ENCODE data around the gene NUPR1.
"Not testable (repeated sequence)": the region's sequence is repeated elsewhere in the genome, so short reads cannot be mapped to it uniquely, and the experiment has no call there.

The NUPR1 gene

GRCh38 chr16:28542646-28543045 lies 3.9 kb upstream of the NUPR1 start:
- TF ChIP-seq ZNF274 (IDR thresholded peaks at IDR 0.05; ENCODE audit: low read depth, low read length) = no peak
- H3K4me3 ChIP-seq (ENCODE audit: low read length) = no peak overlapping the region

GRCh38 chr16:28540346-28540745 lies 1.6 kb upstream of the NUPR1 start:
- TF ChIP-seq ZNF274 (IDR thresholded peaks at IDR 0.05; ENCODE audit: low read depth, low read length) = no peak
- no peak overlapping the region for H3K4me3 ChIP-seq (ENCODE audit: low read length)

GRCh38 chr16:28537964-28538732 lies 626 bp downstream of the NUPR1 start:
- H3K4me3 ChIP-seq (ENCODE audit: low read length) = no peak overlapping the region
- no peak for TF ChIP-seq ZNF274 (IDR thresholded peaks at IDR 0.05; ENCODE audit: low read depth, low read length)

- H3K4me3 ChIP-seq (ENCODE audit: low read length) = no peak overlapping the region
- TF ChIP-seq ZNF274 (IDR thresholded peaks at IDR 0.05; ENCODE audit: low read depth, low read length) = no peak
Observed at GRCh38 chr16:28537076-28537475, 1.7 kb downstream of the NUPR1 start.

- no peak for TF ChIP-seq ZNF274 (IDR thresholded peaks at IDR 0.05; ENCODE audit: low read depth, low read length)
- H3K4me3 ChIP-seq (ENCODE audit: low read length) = no peak overlapping the region
Observed at GRCh38 chr16:28534542-28535373, 4.0 kb downstream of the NUPR1 start.

GRCh38 chr16:28532940-28533647 lies 5.7 kb downstream of the NUPR1 start:
- no peak overlapping the region for H3K4me3 ChIP-seq (ENCODE audit: low read length)
- no peak for TF ChIP-seq ZNF274 (IDR thresholded peaks at IDR 0.05; ENCODE audit: low read depth, low read length)

- no peak for TF ChIP-seq ZNF274 (IDR thresholded peaks at IDR 0.05; ENCODE audit: low read depth, low read length)
- no peak overlapping the region for H3K4me3 ChIP-seq (ENCODE audit: low read length)
Observed at GRCh38 chr16:28531777-28532744, 6.7 kb downstream of the NUPR1 start.

- TF ChIP-seq ZNF274 (IDR thresholded peaks at IDR 0.05; ENCODE audit: low read depth, low read length) = no peak
- H3K4me3 ChIP-seq (ENCODE audit: low read length) = no peak overlapping the region
Observed at GRCh38 chr16:28529124-28529523, 9.7 kb downstream of the NUPR1 start.

GRCh38 chr16:28528463-28528867 lies 10.3 kb downstream of the NUPR1 start:
- TF ChIP-seq ZNF274 (IDR thresholded peaks at IDR 0.05; ENCODE audit: low read depth, low read length) = no peak
- no peak overlapping the region for H3K4me3 ChIP-seq (ENCODE audit: low read length)

- no peak for TF ChIP-seq ZNF274 (IDR thresholded peaks at IDR 0.05; ENCODE audit: low read depth, low read length)
- no peak overlapping the region for H3K4me3 ChIP-seq (ENCODE audit: low read length)
Observed at GRCh38 chr16:28527985-28528384, 10.8 kb downstream of the NUPR1 start.

GRCh38 chr16:28527100-28527785 lies 11.5 kb downstream of the NUPR1 start:
- H3K4me3 ChIP-seq (ENCODE audit: low read length) = not testable (repeated sequence)

- no peak overlapping the region for H3K4me3 ChIP-seq (ENCODE audit: low read length)
- TF ChIP-seq ZNF274 (IDR thresholded peaks at IDR 0.05; ENCODE audit: low read depth, low read length) = no peak
Observed at GRCh38 chr16:28526201-28527099, 12.3 kb downstream of the NUPR1 start.

Data from GM08714 (cell line).